Lung (tissue), 12 donors: ENCODE data around the gene ADCY2. TPM values are rescaled to one million over a fixed set of nuclear protein-coding genes. Genes with fewer than 3 reads are reported as not detected.
A peak's percentile ranks its signal among the peaks of the same experiment; 100 is the strongest.

Source experiments
- ATAC-seq: fragments of 200-7000 bp; cut with Tn5 transposase; one replicate; pipeline ENCODE4 v1.9.1; 2020; ENCODE audit warnings: moderate number of reproducible peaks; ENCODE audit not compliant: insufficient read depth, low FRiP score
- DNase-seq, 3 donors: peaks; one replicate each; pipeline ENCODE4 v3.0.0-alpha.2; 2013 to 2017
- H3K27ac ChIP-seq, 2 donors: one replicate each; pipeline ENCODE4 v1.5.1; 2013; ENCODE audit warnings: mild to moderate bottlenecking in 2 of 2, moderate library complexity in 2 of 2, control low read depth in 1 of 2, inconsistent platforms in 1 of 2, low read depth in 1 of 2, low read length in 1 of 2
- H3K27me3 ChIP-seq, 3 donors: one replicate each; pipeline ENCODE4 v1.5.1; 2013; ENCODE audit warnings: low read length in 2 of 3; ENCODE audit not compliant: control insufficient read depth in 3 of 3, insufficient read depth in 3 of 3
- H3K36me3 ChIP-seq, 4 donors: one replicate each; pipeline ENCODE4 v1.5.1; 2013; ENCODE audit warnings: low read length in 4 of 4, mild to moderate bottlenecking in 1 of 4, moderate library complexity in 1 of 4; ENCODE audit not compliant: control insufficient read depth in 4 of 4, insufficient read depth in 4 of 4
- H3K4me1 ChIP-seq, 5 donors: one replicate each; pipeline ENCODE4 v1.5.1; 2013; ENCODE audit warnings: low read length in 5 of 5, mild to moderate bottlenecking in 2 of 5, moderate library complexity in 1 of 5; ENCODE audit not compliant: control insufficient read depth in 5 of 5, insufficient read depth in 5 of 5
- H3K4me3 ChIP-seq: one replicate; pipeline ENCODE4 v1.5.1; 2013; ENCODE audit warnings: mild to moderate bottlenecking, control low read depth, moderate library complexity
- H3K9ac ChIP-seq, 2 donors: one replicate each; pipeline ENCODE4 v1.5.1; 2013; ENCODE audit warnings: low read length in 2 of 2, control low read depth in 1 of 2; ENCODE audit not compliant: insufficient read depth in 1 of 2
- H3K9me3 ChIP-seq, 4 donors: one replicate each; pipeline ENCODE4 v1.5.1; 2013; ENCODE audit warnings: low read length in 3 of 4, mild to moderate bottlenecking in 1 of 4, moderate library complexity in 1 of 4; ENCODE audit not compliant: control insufficient read depth in 4 of 4, insufficient read depth in 3 of 4
- WGBS, 2 donors: extraction: QIAGEN DNeasy Blood & Tissue Kit; methylation state at CpG; one replicate each; pipeline ENCODE4 v1.1.7; 2013; 5-methylcytosine and 5-hydroxymethylcytosine counted together
- polyA plus RNA-seq, 2 donors: library from polyadenylated mRNA; stranded (reverse); fragments of 200-250 nt; gene quantifications; one replicate each; pipeline ENCODE4 v1.2.1, GENCODE V29; 2013
- total RNA-seq, 2 donors: library from RNA; depleted of rRNA in 1 of 2; stranded (reverse); fragments of >200 nt in 1 of 2; gene quantifications; one replicate each; pipeline ENCODE4 v1.2.1, GENCODE V29; 2014 to 2021
- TF ChIP-seq, protein P1 (sequence below): IDR thresholded peaks from 2 replicates; pipeline ENCODE4 v1.5.1; 2012; ENCODE audit warnings: mild to moderate bottlenecking; ENCODE audit errors: control extremely low read depth, extremely low read depth
- donor health status: control.
- donor health status: control.
- donor health status: Bipolar disorder and iron deficiency.
- donor health status: healthy.
- donor health status: DM: yes; HTN: yes; CAD: no.

Gene ADCY2
- total and polyA plus RNA-seq, 4 donors = 0.10 to 3.5 (median 0.84) TPM

DNA sequence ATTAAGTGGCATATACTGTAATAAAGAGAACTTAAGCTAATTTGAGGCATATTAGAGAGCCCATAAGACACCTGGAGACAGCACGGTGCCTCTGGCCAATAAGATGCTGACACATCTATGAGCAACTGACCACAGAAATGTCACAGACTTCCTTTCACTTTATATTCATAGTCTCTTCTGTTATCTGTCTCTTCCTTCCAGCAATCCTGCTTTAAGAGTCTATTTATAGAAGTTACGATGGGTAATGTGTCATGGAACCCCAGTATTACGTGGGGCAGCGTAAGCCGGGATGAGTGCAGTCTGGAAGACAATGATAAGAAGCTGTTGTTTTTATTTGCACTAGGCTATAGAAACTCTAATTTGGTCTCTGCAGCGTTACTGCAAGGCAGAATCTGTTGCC, 318.2 kb downstream of the ADCY2 start:
- no peak for DNase-seq
- H3K27me3 ChIP-seq = no peaks in the 10 kb centered on the region
- no peak overlapping the region for H3K9ac ChIP-seq
- H3K27ac ChIP-seq = no peak overlapping the region
- H3K9me3 ChIP-seq = peaks cover 0 to 1% (median 0%) of the 10 kb centered on the region in 4 donors
- 64 to 69% methylated on average over 6 of the region's 6 CpGs for WGBS, 2 donors
- TF ChIP-seq, protein P1, sequence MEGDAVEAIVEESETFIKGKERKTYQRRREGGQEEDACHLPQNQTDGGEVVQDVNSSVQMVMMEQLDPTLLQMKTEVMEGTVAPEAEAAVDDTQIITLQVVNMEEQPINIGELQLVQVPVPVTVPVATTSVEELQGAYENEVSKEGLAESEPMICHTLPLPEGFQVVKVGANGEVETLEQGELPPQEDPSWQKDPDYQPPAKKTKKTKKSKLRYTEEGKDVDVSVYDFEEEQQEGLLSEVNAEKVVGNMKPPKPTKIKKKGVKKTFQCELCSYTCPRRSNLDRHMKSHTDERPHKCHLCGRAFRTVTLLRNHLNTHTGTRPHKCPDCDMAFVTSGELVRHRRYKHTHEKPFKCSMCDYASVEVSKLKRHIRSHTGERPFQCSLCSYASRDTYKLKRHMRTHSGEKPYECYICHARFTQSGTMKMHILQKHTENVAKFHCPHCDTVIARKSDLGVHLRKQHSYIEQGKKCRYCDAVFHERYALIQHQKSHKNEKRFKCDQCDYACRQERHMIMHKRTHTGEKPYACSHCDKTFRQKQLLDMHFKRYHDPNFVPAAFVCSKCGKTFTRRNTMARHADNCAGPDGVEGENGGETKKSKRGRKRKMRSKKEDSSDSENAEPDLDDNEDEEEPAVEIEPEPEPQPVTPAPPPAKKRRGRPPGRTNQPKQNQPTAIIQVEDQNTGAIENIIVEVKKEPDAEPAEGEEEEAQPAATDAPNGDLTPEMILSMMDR = no peak
- H3K36me3 ChIP-seq = peaks cover 0 to 2% (median 0%) of the 10 kb centered on the region in 4 donors
- H3K4me1 ChIP-seq = no peaks in the 10 kb centered on the region
- ATAC-seq = no peak
- H3K4me3 ChIP-seq = no peak overlapping the region

DNA sequence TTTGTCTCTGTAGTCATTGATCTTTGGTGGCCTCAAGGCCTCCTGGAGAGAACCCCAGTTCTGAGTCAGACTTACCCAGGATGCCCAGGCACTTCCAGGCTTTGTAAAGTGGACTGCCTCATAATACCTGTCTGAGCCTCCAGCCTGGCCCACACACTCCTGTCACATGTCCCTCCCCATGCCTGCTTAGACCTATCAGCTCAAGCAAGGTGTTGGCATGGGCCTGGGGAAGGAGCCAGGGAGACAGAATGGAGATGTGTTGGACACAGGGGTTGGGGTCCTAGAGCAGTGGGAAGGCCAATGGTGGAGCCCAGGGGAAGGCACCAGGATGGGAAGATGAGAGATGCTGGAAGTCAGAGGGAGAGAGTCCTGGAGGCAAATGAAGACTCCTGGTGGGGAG, 318.8 kb downstream of the ADCY2 start:
- no peak for ATAC-seq
- no peaks in the 10 kb centered on the region for H3K9me3 ChIP-seq
- H3K27ac ChIP-seq = no peak overlapping the region

DNA sequence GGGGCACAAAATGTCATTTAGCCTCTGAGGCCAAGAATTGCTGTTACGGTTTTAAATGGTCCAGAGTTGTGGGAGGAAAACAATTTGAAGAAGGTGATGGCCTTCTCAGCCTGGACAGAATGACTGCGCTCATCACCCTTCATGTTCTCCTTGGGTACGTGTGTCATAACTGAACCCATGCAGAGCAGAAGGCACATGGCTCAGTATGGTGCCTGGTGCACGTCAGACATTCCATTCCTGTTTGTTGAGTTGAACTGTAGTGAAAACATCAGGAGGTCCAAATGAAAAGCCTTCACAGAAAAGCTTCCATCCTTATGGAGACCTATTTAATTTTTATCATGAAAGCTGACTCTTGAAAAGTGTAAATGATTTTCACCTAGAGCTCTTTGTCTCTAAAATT, 321.8 kb downstream of the ADCY2 start:
- Histone ChIP-seq H3K9ac (no peak overlapping the region), H3K36me3 (peaks cover 0 to 2% (median 0%) of the 10 kb centered on the region in 4 donors), H3K4me1 (no peaks in the 10 kb centered on the region), H3K27ac (no peak overlapping the region), H3K27me3 (no peaks in the 10 kb centered on the region), H3K9me3 (peaks cover 0 to 3% (median 2%) of the 10 kb centered on the region in 4 donors), H3K4me3 (no peak overlapping the region)
- ATAC-seq = no peak
- no peak for DNase-seq
- WGBS, 2 donors = 84 to 86% methylated on average over 4 of the region's 4 CpGs
- TF ChIP-seq, protein P1 = no peak

More for the DNA sequence above, 318.8 kb downstream of the ADCY2 start:
- TF ChIP-seq, protein P1 = no peak
- Histone ChIP-seq H3K36me3 (peaks cover 0 to 2% (median 0%) of the 10 kb centered on the region in 4 donors), H3K9ac (no peak overlapping the region), H3K4me1 (no peaks in the 10 kb centered on the region), H3K27me3 (no peaks in the 10 kb centered on the region), H3K4me3 (no peak overlapping the region)
- DNase-seq = no peak

DNA sequence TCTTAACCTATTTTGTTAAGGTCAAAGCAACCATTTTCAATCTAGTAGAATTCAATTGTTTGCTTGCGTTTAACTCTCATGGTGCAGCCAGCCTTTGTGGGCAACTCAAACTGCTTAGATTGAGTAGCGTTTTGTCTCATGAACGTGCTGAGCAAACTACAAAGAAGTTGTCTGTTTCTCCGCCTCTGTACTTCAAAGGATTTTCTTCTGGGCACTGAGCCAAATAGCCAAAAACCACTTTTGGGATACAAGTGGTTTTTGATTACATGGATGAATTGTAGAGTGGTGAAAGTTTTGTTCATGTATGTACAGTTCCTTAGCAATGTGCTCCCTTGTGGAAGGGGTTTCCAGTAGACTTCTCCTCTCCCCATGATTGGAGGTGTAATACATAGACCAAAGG, 332.1 kb downstream of the ADCY2 start:
- Histone ChIP-seq H3K27ac (no peak overlapping the region), H3K9ac (no peak overlapping the region), H3K27me3 (no peaks in the 10 kb centered on the region), H3K4me3 (no peak overlapping the region), H3K36me3 (no peaks in the 10 kb centered on the region), H3K4me1 (no peaks in the 10 kb centered on the region), H3K9me3 (no peaks in the 10 kb centered on the region)
- ATAC-seq (no peak), DNase-seq (peak; percentile 21 to 69 (median 42))
- TF ChIP-seq, protein P1 = no peak
- WGBS, 2 donors = 41 to 63% methylated on average over 4 of the region's 4 CpGs
